HFFc6 (cell line): ENCODE data around the gene CALCOCO1. TPM values are rescaled to one million over a fixed set of nuclear protein-coding genes. Genes with fewer than 3 reads are reported as not detected.

ENCODE experiments used
- DNase-seq: peaks from one replicate; pipeline ENCODE4 v3.0.0-alpha.2; 2018
- H3K27ac Mint-ChIP-seq: 2 replicates; pipeline ENCODE4 v1.8.0; 2020; ENCODE audit warnings: mild to moderate bottlenecking, mixed read lengths
- H3K27me3 Mint-ChIP-seq: 2 replicates; pipeline ENCODE4 v1.8.0; 2021; ENCODE audit warnings: mild to moderate bottlenecking, moderate library complexity, mixed read lengths; ENCODE audit not compliant: insufficient read depth
- H3K36me3 Mint-ChIP-seq: 2 replicates; pipeline ENCODE4 v1.8.0; 2021; ENCODE audit warnings: low read depth, mixed read lengths
- H3K4me1 Mint-ChIP-seq: 2 replicates; pipeline ENCODE4 v1.8.0; 2020; ENCODE audit warnings: low read depth, mixed read lengths
- H3K4me3 Mint-ChIP-seq: 2 replicates; pipeline ENCODE4 v1.8.0; 2020; ENCODE audit warnings: mild to moderate bottlenecking, moderate library complexity, mixed read lengths
- H3K9me3 Mint-ChIP-seq: 2 replicates; pipeline ENCODE4 v1.8.0; 2020; ENCODE audit warnings: mild to moderate bottlenecking, mixed read lengths
- total RNA-seq, 6 experiments: library from RNA; stranded (reverse); fragmentation: NEBNext Ultra II Directional; extraction: Animal tissue kit (Norgen Biotek cat#: 25700); gene quantifications; 2 replicates in 1 of 6; 3 replicates in 5 of 6; pipeline ENCODE4 v1.2.3, GENCODE V29; 2021
- TF ChIP-seq, protein P1 (sequence below): fragments of 200-600 bp; sonication (generic); IDR thresholded peaks from 2 replicates; pipeline ENCODE4 v1.5.0; 2021; ENCODE audit warnings: antibody characterized with exemption, mild to moderate bottlenecking

Gene CALCOCO1
- total RNA-seq, 6 experiments from 2014 or later: 77.3 to 99.3 (median 87.2) TPM

DNA sequence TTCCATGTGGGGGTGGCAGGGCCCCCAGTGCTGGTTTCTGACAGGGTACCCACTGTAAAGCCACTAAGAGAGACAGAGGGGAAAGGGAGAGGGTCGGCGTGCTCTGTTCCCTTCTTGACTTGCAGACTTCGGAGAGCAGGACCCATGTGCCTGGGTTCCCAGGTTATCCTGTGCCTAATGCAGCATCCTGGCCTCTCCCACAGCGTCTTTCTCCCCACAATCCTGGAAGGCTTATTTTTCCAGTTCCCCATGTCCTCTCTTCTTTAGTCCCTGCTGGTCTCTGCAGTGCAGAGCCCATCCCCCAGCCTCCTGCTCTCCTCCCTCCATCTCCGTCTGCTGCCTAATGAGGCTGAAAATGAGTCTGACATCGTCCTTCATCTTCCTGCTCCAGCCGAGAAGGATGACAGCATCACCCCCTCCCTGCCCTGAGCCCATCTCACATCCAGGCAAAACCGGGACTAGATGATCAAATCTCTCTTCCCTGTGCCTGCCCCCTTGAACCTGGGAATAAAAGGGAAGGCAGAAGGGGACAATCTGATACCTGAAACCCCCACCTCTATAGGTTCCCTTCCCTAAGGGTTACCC is 15.1 kb downstream of the CALCOCO1 start:
- Mint-ChIP-seq H3K4me1 (peaks cover 6% of the 10 kb centered on the region; the same call in 1 of the 2 replicates), H3K27ac (no peak overlapping the region), H3K9me3 (no peaks in the 10 kb centered on the region), H3K36me3 (peaks cover 18% of the 10 kb centered on the region), H3K4me3 (no peak overlapping the region), H3K27me3 (peaks cover 9% of the 10 kb centered on the region)
- no peak for DNase-seq
- TF ChIP-seq, protein P1, sequence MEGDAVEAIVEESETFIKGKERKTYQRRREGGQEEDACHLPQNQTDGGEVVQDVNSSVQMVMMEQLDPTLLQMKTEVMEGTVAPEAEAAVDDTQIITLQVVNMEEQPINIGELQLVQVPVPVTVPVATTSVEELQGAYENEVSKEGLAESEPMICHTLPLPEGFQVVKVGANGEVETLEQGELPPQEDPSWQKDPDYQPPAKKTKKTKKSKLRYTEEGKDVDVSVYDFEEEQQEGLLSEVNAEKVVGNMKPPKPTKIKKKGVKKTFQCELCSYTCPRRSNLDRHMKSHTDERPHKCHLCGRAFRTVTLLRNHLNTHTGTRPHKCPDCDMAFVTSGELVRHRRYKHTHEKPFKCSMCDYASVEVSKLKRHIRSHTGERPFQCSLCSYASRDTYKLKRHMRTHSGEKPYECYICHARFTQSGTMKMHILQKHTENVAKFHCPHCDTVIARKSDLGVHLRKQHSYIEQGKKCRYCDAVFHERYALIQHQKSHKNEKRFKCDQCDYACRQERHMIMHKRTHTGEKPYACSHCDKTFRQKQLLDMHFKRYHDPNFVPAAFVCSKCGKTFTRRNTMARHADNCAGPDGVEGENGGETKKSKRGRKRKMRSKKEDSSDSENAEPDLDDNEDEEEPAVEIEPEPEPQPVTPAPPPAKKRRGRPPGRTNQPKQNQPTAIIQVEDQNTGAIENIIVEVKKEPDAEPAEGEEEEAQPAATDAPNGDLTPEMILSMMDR: no peak

DNA sequence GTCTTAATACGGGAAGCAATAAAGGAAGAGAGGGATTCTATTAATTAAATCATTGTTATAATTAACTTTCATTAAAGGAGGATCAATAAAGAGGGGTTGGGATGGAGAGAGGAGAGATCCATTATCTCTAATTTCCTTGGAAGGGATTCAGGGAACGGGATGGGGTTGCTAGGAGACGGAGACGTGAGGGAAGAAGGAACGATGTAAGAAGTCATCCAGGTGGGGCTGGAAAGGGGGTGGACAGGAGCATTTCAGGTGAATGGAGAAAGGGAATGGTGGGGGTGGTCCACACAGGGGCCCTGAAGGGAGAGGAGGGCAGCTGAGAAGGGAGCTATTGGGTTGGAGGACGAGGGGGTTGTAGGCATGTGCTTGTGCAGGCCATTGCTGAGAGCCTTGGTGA is 17.2 kb downstream of the CALCOCO1 start:
- H3K9me3 Mint-ChIP-seq: no peaks in the 10 kb centered on the region
- H3K27ac Mint-ChIP-seq: no peak overlapping the region

DNA sequence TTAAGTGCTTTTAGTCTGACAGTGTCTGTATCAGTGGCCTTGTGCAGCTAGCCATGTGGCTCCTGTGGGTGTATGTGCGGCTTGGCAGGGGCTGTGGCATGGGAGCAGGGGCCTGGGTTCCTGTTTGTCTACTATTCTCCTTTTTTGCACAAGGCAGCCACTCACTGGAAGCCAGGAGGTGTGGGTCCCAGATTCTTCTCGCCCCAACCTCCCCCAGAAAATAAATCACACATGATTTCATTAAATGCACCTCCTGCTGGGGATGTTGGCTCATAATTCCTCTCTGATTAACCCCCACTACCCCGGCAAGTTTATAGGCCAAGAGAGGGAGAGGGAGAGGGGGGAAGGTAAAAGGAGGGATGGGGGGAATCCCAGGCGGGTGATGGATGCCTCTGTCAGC is 17.6 kb downstream of the CALCOCO1 start:
- 0 out of 2 replicates have a peak, but pooled peaks cover 8% of the 10 kb centered on the region for H3K36me3 Mint-ChIP-seq
- H3K9me3 Mint-ChIP-seq: no peaks in the 10 kb centered on the region
- H3K27me3 Mint-ChIP-seq: peaks cover 29% of the 10 kb centered on the region
- H3K27ac Mint-ChIP-seq: no peak overlapping the region
- TF ChIP-seq, protein P1: no peak
- peaks cover 3% of the 10 kb centered on the region; the same call in 1 of the 2 replicates for H3K4me1 Mint-ChIP-seq
- DNase-seq: no peak
- H3K4me3 Mint-ChIP-seq: no peak overlapping the region

More for the DNA sequence above, 17.2 kb downstream of the CALCOCO1 start:
- Mint-ChIP-seq H3K27me3 (peaks cover 25% of the 10 kb centered on the region), H3K36me3 (0 out of 2 replicates have a peak, but pooled peaks cover 8% of the 10 kb centered on the region), H3K4me3 (no peak overlapping the region), H3K4me1 (peaks cover 6% of the 10 kb centered on the region; the same call in 1 of the 2 replicates)
- TF ChIP-seq, protein P1: no peak
- no peak for DNase-seq

DNA sequence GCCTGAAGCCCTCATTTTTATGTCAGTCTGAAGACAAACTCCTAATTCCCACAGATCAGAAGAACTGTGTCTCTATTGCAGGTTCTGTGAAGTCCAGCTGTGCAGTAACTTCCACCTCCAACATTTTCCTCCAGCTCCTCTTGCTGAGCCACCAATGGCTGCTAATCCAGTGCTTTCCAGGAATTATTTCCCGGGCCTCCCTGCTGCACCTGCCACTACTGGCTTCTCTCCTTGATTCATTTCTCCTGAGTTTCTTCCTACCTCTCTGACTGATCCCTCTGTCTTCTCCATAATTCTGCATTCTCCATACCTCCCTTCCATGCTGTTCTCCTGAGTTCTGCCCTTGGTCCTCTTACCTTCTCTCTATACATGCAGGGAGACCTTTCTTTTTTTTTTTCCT is 21.2 kb downstream of the CALCOCO1 start:
- Mint-ChIP-seq H3K36me3 (no peaks in the 10 kb centered on the region), H3K27ac (no peak overlapping the region)

DNA sequence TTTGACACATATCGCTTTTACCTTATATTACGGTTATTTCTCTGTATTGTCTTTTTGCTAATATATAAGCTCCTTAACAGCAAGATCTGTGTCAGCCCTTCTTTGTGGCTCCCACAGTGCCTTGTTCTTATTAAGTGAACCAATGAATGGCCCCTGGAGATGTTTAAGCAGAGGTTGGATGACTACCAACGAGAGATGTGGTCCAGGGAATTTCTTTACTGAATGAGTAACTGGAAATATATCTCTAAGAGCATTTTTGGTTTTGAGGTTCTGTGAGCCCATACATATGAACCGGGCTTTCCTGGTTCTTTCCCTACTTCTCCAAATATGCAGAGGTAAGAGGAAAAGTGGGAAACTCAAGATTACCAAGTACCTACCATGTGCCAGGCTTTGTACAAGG is 23.5 kb downstream of the CALCOCO1 start:
- Mint-ChIP-seq H3K4me1 (peaks cover 15% of the 10 kb centered on the region), H3K9me3 (no peaks in the 10 kb centered on the region), H3K36me3 (no peaks in the 10 kb centered on the region), H3K27ac (no peak overlapping the region), H3K4me3 (no peak overlapping the region), H3K27me3 (peaks cover 45% of the 10 kb centered on the region)
- DNase-seq: peak; percentile 39
- TF ChIP-seq, protein P1: no peak

More for the DNA sequence above, 21.2 kb downstream of the CALCOCO1 start:
- Mint-ChIP-seq H3K9me3 (no peaks in the 10 kb centered on the region), H3K4me3 (no peak overlapping the region), H3K4me1 (peaks cover 15% of the 10 kb centered on the region), H3K27me3 (peaks cover 40% of the 10 kb centered on the region)
- TF ChIP-seq, protein P1: no peak
- no peak for DNase-seq
